Measurements from ENCODE around the gene LPXN.
"Not testable (repeated sequence)": the region's sequence is repeated elsewhere in the genome, so short reads cannot be mapped to it uniquely, and the experiment has no call there.

The LPXN gene

DNA sequence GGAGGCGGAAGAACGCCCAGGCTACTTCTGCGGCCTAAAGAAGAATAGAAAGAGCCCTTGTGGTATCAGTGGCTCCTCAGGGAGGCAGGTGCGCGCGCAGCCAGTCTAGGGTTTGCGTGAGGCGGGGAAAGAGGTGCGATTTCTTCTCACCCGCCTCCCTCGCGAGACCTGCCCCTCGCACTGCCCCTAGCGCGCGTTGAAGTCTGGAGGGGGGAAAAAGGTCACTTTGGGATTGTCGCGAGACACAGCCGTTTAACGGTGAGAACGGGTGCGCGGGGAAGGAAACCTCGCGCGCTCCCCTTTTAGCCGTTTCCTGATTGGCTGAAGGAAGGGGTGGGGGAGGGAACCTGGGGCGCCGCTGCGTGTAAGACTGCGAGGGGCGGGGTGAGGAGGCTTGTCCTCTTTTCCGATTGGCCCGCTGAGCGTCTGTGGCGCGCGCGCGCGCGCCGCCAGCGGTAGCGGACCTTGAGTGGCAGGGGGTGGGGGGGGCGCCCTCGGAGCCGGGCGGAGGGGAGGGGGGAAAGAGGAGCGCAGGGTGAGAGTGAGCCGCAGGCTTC, 3.1 kb upstream of the LPXN start, which contains the start of gene ZFP91:
Gene ZFP91 (plus strand): TSS at position 429 of the 557 bp plus-strand sequence. CDS start 219 bp downstream, outside the sequence.
- DNase-seq = peak; percentile 90

DNA sequence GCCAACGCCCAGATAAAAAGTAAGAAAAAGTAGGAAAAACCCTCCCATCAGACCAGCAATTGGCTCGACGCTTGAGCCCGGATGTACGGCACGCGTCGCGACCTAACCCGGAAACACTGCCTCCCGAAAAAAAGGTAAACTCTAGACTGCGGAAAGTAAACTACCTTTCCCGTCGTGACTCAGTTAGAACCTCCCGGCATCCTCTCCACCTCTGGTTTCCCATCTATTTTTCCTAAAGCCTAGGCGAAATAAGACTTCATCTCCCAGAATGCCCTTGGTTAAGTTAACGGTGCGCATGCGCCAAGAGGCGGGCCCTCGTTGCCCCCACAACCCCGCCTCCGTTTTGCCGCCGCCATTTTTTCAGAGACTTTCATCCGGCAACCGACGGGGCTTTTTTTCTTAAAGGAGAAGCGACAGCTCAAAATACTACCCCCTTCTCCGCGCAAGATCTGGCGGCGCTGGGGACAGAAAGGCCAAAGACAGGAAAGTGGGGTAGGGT, 2.5 kb upstream of the LPXN start:
- peak; percentile 97 for DNase-seq

DNA sequence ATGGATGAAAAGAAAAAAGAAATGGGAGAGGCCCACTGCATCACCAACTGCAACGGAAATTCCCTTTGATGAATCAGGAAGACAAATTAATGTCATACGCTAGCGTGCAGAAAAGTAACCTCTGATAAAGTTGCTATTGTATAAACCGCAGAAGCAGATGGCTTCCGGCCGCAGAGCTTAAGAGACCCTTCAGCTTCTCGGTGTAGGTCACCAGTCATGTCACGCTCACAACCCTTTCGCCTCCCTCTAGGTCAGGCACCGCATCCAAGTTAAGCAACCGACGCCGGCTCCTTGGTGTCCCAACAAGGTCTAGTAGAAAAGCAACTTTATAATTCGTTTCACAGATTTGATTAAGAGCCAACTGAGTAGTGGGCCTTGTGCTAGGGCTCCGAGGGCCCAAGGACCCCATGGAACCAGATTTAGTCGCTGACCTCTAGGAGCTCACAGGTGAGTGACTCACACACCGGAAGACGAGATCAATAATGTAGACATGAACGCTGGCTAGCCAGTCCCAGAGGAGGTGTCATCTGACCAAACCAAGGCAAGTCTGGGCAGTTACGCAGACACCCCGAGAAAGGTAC, 2.0 kb upstream of the LPXN start:
- DNase-seq = no peak

DNA sequence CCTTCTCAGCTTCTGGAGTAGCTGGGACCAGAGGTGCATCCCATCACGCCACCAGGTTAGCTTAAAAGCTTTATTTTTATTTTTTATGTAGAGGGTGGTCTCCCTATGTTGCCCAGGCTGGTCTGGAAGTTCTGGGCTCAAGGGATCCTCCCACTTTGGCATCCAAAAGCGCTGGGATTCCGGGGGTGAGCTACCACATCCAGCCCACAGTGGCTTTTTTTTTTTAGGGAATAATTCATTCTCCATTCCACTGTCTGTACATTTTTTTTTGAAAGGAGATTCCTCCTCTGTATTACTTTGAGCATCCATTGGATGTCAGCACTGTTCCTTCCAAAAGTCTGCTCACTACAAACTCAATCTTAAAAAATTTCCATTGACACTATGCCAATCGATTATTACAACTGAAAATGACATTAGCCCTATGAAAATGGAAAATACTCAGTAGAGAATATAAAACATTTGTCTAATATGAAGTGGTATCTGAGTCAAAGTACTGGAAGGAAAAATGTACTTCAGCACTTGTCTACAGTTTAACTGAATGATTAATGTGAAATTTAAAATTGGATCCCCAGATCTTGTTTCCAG, 1.3 kb upstream of the LPXN start:
- no peak for DNase-seq

DNA sequence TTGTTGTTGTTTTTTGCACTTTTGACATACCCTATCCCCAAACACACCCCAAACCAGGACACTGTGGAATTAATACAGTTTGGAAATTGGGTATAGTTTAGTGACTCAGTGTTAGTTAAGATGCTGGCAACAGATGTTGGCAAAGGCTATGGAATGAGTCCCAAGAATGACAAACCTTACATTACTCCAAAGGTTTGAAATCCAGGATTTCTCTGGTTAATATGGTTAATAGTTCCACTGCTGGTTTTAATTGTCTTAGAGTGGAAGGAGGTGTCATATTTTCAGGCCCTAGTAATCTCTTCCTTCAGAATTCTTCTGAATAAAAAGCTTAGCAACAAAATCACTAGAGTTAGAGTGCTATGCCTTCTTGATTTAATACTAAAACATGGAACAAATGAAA, 775 bp downstream of the LPXN start:
- no peak for DNase-seq

DNA sequence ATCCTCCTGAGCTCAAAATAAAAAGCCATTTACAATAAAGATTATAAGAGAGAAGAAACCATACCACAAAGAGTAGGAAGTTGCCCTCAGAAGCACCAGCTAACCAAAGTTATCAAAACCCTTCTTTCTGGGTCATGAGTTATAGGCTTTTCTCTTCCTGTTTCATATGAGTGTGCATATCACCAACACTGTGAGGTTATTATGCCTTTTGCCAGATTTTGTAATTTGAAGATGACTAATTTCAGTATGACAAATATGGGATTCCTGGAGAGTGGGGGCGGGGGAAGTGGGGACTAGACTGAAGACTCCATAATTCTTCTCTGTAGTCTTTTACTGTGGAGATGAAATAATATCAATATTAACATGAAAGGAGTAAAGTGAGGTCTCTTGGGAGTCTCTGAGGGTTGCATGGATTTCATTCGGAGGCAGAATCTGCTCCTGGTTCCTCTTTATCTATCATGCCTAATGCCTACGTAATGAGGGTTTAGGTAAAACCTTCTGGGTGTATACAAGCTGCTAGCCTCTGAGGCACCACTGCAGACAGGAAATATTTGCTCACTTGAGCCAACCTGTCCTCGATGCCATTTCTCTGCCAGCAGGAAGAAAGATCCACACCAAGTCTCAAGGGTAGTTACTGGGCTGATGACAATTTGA, 2.1 kb downstream of the LPXN start:
- no peak for DNase-seq

DNA sequence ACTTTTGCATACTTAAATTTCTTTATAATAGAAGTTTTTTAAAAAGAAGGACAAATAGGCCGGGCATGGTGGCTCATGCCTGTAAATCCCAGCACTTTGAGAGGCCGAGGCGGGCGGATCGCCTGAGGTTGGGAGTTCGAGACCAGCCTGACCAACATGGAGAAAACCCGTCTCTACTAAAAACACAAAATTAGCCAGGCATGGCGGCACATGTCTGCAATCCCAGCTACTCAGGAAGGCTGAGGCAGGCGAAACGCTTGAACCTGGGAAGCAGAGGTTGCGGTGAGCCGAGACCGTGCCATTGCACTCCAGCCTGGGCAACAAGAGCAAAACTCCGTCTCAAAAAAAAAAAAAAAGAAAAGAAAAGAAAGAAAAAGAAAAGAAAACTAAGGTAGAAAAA, 2.8 kb downstream of the LPXN start:
- DNase-seq = not testable (repeated sequence)

DNA sequence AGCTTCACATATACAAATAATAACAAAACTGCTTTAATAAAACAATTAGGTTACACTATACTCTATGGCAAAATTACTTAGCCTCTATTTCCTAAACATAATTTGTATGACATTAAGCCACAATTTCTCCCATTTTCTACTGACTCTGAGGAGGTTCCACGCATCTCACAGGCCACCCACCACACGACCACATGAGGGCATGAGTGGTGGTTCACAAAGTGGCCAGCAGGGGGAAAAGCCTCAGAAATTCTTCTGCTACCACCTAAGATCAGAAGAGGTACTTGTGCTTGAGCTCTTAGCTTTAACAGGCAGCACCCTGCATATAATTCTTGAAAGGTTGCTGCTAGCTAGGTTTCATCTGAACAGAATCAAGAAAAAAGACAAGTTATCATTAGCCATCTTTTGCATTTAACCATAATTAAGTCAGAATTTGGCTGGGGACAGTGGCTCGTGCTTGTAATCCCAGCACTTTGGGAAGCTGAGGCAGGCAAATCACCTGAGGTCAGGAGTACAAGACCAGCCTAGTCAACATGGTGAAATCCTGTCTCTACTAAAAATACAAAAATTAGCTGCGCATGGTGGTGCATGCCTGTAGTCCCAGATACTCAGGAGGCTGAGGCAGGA, 7.7 kb downstream of the LPXN start:
- no peak for DNase-seq

DNA sequence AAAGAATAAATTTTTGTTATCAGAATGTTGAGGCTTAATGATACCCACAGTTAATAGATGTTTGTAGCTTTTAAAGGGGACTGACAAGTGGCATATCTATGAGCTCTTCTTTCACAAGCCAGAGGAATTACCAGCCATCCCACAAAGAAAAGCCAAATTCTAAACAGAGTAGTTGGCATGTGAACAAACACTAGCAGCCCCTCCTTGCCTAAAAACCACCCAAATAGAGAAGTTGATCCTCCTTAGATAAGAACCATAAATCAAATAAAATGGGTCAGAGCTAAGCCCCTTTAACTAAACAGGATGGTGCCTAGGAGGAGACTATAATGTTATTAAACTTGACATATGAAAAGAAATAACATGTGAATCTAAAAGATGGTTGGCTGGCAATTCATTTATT, 11.4 kb downstream of the LPXN start:
- DNase-seq = no peak

DNA sequence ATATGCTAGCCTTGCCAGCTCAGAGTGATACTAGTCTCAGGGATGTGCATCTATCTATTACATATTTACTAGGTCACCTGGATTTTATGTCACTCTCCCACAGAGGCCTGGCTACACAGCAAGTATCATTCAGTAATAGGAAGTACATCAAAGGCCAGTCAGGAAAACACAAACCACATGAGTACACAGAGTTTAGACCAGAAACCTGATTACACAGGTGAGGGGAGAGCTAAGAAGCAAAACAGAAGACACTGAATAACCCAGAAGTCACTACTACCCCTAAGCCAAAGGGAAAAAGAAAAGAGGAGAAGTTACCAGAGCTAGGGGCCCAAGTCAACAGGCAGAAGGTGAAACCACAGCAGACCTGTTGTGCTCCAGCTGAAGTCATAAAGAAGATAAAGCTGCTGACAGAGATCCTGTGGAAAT, 13.3 kb downstream of the LPXN start:
- no peak for DNase-seq

DNA sequence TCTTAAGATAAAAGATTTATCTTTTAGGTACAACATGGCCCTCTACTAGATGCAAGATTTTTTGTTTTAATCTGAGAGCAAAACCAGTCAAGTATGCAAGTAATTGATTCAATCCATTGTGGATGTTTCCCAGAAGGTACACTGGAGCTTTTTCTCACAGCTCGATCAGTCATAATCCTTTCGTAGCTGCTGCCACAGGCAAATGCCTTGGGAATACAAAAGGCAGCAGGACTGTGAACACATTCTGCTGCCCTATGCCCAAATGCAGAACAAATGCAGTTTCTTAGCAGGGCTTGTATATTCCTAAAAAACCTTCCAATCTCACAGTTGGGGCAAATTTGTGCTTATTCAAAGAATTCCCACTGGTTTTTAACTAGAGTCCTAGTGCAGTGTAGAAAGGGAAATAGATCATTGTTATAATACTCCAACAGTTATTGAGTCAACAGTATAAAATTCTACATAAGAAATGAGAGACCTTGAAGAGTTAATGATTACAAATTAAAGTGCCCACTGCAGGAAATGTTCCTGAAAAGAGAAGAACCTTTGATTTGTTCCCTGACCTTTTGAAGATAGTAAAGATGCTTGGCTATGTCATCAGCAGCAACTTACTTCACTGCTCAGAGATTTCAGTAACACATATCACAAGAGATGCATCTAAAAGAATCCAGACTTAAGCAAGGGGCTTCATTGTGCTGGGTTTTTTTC, 14.1 kb downstream of the LPXN start:
- DNase-seq = no peak

DNA sequence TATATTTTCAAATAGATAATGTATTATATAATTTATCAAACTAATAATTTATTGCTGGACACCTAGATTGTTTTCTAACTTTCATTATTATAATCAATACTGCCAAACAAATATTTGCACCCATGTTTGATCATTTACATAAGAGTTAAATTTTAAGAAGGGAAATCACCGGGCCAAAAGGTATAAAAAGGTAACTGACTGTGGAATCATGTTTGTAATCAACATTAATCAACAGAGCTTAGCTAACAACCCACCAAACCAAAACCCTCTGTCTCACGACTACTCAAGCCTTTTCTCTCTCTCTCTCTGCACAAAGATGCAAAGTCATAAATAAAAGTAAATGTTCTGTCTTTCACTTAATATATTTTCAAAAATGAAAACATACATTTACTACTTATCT, 14.8 kb downstream of the LPXN start:
- DNase-seq = no peak

DNA sequence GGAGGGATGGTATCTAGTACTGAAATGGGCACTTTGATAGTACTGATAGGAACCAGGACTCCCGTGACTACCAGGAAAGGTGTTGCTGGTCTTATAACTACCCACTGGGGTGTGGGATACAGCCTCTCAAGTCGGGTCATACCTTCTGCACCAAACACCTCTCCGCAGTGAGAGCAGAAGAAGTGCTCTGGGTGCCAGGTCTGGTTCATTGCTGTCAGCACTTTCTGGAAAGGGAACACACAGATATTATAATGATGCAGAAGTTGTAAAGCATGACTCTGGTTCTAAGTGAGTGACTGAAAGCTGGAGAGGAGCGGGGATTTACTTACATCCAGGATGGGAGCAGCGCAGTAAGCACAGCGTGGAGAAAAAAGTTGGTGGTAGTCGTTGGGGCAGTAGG, 26.0 kb downstream of the LPXN start:
- DNase-seq = no peak

DNA sequence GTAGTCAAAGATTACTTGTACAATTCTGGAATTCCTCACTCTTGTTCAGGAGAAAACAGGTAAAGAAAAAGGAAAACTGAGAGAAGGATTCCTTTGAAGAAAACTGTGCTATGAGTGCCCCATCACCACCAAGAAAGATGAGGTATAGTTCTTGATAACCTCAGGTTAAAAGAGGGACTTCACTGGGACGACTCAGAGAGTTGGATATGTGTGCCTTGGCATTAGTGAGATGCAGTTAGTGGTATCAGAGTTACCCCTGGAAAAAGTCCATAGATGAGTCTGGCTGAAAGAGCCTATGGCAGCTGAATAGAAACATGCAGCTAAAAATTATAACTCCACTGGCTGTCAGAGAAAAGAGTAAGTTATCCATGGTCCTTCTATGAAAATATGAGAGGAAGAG, 28.8 kb downstream of the LPXN start:
- DNase-seq = no peak

DNA sequence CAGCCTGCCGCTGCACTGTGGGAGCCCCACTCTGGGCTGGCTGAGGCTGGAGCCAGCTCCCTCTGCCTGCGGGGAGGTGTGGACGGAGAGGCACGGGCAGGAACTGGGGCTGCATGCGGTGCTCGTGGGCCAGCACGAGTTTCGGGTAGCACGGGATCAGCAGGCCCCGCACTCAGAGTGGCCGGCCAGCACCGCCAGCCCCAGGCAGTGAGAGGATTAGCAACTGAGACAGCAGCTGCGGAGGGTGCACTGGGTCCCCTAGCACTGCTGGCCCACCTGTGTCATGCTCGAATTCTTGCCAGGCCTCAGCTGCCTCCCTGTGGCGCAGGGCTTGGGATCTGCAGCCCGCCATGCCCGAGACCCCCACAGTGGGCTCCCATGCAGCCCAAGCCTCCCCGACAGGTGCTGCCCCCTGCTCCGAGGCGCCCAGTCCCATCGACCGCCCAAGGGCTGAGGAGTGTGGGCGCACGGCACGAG, 43.8 kb downstream of the LPXN start:
- DNase-seq = no peak

DNA sequence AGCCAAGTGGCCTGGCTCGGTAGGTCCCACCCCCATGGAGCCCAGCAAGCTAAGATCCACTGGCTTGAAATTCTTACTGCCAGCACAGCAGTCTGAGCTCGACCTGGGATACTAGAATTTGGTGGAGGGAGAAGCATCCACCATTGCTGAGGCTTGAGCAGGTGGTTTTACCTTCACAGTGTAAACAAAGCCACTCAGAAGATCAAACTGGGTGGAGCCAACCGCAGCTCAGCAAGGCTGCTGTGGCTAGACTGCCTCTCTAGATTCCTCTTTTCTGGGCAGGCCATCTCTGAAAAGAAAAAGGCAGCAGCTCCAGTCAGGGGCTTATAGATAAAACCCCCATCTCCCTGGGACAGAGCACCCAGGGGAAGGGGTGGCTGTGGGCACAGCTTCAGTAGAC, 45.4 kb downstream of the LPXN start:
- no peak for DNase-seq

DNA sequence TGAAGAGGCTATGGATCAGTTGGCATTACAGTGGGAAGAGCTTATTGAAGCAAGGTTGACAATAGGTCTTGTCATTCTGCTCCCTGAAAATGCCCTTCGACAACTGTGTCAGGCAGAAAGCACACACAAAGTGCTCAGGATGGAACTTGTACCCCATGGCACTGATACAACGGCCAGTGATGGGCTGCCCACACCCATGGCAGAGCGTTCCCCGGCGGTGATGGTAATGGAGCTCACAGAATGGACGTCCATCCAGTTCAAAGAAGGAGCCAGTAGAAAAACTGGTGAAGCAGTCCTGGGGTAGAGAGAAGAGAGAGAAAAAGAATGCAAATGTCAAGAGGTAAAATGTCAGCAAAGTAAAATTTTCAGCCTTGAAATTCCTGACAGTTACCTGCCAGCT, 48.2 kb downstream of the LPXN start:
- DNase-seq = no peak

DNA sequence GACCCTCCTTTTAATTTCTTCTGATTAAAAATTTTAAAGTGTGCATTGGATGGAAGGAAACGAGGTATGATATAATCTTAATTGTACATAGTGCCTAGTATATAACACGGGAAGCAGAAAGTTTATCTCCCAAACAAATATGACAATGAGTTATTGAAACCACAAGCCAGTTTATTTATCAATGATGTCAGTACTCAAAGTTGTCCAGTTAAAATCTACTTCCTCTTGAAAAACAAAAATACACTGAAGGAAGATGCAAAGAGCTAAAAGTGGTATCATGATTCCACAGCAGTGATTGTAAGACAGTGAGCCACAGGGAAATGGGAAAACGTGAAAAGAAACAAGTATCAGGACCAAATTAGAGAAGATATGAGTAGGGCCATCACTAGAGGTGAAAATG, 48.9 kb downstream of the LPXN start:
- DNase-seq = no peak

DNA sequence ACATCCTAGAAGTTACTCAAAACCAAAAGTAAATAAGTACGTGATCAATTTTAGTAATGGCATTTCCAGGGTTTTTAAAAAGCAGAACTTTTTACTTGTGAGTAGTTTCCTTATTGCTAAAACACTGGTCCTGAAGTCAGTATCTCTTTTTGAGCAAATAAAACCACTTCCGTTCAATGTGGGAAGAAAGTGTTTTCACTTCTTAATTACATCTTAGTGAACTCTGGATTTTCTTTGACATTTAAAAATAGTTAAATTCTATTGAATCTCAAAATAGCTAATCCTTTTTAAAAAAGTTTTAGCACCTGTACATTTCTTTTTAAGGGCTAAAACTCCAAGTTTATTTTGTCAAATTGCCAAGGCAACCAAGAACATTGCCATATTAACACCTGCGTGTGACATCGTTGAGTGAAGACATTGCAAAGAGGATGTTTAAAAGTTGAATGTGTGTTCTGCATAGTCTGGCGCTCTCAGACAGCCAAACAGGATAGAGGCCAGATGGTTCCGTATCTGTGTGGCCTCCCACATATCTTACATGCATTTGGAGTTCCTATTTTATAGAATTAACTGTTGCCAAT, 50.5 kb downstream of the LPXN start:
- DNase-seq = no peak

DNA sequence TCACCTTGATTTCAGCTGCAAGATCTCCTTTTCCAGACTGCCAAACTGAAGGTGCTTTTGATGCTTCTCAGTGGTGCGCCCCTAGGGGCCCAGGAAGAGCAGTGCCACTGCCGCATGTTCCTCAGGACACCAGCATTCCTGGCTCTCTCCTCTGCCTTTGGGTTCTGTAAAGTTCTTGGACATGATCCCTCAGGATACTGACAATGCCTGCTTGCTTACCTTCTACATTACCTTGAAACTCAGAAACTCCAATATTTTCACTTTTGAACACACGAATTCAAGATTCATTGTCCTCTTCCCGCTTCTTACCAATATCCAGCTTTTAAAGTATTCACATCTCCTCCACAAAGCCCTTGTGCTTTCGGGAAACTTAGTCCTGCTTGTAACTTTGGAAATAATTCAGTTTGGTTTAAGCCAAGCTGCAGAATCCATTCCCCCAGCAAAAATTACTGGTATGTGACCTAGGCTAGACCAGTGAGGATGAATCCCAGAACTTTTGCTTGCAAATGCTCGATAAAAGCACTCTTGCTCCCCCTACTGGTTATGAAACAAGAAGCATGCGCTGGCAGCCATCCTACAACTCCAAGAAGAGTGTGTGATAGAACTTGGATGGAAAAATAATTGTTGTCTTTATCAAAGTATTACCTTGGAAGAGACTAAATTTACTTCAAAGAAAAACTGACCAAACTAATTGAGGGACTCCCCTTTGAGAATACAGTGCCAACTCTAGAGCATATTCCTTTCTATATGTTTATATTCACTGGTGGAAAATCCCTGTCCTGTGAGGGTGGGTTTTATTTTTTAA, 51.2 kb downstream of the LPXN start:
- no peak for DNase-seq

DNA sequence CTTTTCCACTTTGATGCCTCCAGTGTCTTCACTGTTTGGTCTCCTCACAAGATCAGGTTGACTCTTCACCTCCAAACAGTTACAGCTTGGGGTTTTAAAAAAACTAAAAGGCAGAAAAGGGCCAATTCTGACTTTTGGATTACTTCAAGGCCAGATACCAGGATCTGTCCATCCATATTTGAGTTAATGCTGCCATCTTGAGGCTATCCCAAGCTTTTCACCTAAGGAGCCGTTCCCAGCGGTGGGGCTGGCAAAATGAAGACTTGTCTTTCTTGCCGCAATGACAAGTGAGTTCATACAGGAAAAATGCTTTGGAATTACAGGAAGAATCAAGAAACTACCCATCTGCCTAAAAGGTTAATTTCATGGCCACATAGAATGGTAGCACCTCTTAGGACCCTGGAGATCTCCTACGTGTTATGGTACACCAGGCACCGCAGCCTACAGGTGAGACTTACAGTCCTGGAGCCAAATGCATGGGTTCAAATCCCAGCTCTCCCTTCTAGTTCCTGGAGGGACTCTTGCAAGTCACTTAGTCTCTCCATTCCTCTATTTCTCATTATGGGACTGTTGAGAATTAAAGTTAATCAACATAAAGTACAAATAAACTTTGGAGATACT, 61.8 kb downstream of the LPXN start:
- DNase-seq = no peak
